Activated naive CD8-positive, alpha-beta T cell treated with anti-CD3 and anti-CD28 coated beads, Interleukin-2, amount 10 ng/mL, durations not matched to agents 7 days and 5 days (primary cell): ENCODE data around the gene GOLGA8B. TPM values are rescaled to one million over a fixed set of nuclear protein-coding genes. Genes with fewer than 3 reads are reported as not detected.
"Not testable (repeated sequence)": the region's sequence is repeated elsewhere in the genome, so short reads cannot be mapped to it uniquely, and the experiment has no call there.

Experiments used
- ATAC-seq: fragments of 150-1000 bp; cut with Tn5 transposase; one replicate; pipeline ENCODE4 v1.10.0; 2021; ENCODE audit warnings: low read depth, moderate library complexity
- POLR2A ChIA-PET: fragments of 350-600 bp; sonication (Branson Sonifier 250); formaldehyde crosslinking; loops from one replicate; lab custom pipeline; 2021; ENCODE audit warnings: antibody characterized with exemption; lab: Charles Lee
- DNase-seq: peaks from one replicate; pipeline ENCODE4 v3.0.0; 2021
- H3K27ac Mint-ChIP-seq: one replicate; pipeline ENCODE4 v1.8.0; 2022; ENCODE audit warnings: mild to moderate bottlenecking, mixed read lengths
- H3K27me3 Mint-ChIP-seq: one replicate; pipeline ENCODE4 v1.8.0; 2022; ENCODE audit warnings: mild to moderate bottlenecking, moderate library complexity, mixed read lengths
- H3K36me3 Mint-ChIP-seq: one replicate; pipeline ENCODE4 v1.8.0; 2021; ENCODE audit warnings: mild to moderate bottlenecking, mixed read lengths
- H3K4me1 Mint-ChIP-seq: one replicate; pipeline ENCODE4 v1.8.0; 2021; ENCODE audit warnings: mixed read lengths
- H3K4me3 Mint-ChIP-seq: one replicate; pipeline ENCODE4 v1.8.0; 2022; ENCODE audit warnings: mild to moderate bottlenecking, moderate library complexity, mixed read lengths
- H3K9me3 Mint-ChIP-seq: one replicate; pipeline ENCODE4 v1.8.0; 2021; ENCODE audit warnings: mixed read lengths
- total RNA-seq, 2 experiments: library from RNA; stranded (reverse); gene quantifications; one replicate each; pipeline ENCODE4 v1.2.3, GENCODE V29; 2021

GOLGA8B gene
- total RNA-seq, 2 experiments from 2014 or later = 371 to 410 TPM

DNA sequence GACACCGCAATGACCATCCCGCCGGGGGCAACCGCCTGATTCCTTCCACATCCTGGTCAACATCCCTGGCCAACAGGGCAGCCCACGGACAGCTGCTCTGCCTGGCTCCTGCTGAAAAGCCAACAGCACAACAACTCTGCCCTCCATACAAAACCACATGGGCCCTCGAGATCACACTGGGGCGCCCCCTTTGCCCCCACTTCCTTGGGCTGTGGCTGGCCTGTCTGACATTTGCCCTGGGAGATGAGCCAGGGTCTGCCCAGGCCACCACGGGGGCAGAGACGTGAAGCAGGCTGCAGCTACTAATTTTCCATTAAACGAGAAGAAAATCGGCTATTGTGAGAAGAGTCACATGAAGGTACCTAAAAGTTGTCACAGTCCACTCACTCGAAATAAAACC, 16.3 kb downstream of the GOLGA8B start:
- H3K4me3 Mint-ChIP-seq, POLR2A ChIA-PET, H3K27me3 Mint-ChIP-seq, DNase-seq, H3K9me3 Mint-ChIP-seq, H3K36me3 Mint-ChIP-seq, H3K27ac Mint-ChIP-seq, ATAC-seq: not testable (repeated sequence)
- peaks cover 12% of the 10 kb centered on the region for H3K4me1 Mint-ChIP-seq

DNA sequence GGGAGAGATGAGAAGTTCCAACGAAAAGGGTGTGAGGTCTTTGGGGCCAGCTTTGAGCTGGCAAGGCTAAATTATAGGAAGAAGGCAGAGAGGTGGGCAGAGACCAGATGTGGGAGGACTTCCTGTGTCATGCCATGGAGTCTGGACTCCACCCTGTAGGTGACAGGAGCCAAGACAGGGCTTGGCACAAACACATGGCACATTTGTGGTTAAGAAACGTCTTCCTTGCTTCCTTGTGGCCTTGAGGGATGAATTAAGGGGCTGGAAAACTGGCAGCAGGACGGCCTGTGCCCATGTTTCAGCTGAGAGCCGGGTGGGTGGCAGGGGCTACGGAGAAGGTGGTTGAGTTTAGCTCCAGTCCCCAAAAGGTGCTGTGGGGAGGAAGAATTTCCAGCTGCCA, 18.7 kb downstream of the GOLGA8B start:
- H3K27ac Mint-ChIP-seq, H3K27me3 Mint-ChIP-seq, H3K9me3 Mint-ChIP-seq, H3K4me1 Mint-ChIP-seq, DNase-seq, ATAC-seq, POLR2A ChIA-PET, H3K36me3 Mint-ChIP-seq, H3K4me3 Mint-ChIP-seq: not testable (repeated sequence)

DNA sequence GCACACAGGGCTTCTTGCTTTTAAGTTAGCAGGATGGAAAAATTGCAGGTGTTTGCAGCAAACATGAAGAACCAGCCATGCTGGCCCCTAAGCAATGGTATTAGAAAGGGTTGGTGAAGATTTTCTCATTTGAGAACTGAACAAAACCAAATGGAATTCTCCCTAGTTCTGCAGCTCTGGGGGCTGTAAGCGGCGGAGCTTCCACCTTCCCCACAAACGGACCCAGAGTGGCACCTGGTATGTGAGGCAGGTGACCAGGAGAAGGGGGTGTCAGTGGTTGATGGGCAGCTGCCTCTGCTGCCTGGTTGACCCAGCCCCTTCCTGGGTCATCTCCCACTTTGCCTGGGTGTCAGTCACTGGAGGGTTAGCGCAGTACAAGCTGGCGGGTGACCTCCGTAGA, 22.6 kb downstream of the GOLGA8B start:
- H3K36me3 Mint-ChIP-seq, POLR2A ChIA-PET, H3K9me3 Mint-ChIP-seq, H3K27ac Mint-ChIP-seq, ATAC-seq, DNase-seq, H3K4me3 Mint-ChIP-seq, H3K27me3 Mint-ChIP-seq, H3K4me1 Mint-ChIP-seq: not testable (repeated sequence)

DNA sequence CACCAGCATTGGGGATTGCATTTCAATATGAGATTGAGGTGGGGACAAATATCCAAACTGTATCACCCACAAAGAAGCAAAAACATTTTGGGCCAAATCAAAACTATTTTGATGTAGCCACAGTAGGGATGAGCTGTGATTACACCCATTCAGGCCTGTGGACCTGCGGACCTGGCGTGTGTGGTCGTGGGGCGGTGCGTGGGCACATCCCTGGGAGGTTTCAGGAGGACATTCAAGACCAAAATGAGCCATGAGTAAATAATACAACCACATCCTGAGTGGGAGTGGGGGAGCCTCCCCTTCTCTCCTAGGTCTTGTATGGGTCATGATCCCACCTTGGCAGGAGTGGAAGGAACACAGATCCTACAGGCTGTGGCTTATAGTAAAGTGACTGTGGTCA, 23.7 kb downstream of the GOLGA8B start:
- H3K36me3 Mint-ChIP-seq, ATAC-seq, H3K9me3 Mint-ChIP-seq, DNase-seq, POLR2A ChIA-PET, H3K4me1 Mint-ChIP-seq, H3K27me3 Mint-ChIP-seq, H3K4me3 Mint-ChIP-seq, H3K27ac Mint-ChIP-seq: not testable (repeated sequence)

DNA sequence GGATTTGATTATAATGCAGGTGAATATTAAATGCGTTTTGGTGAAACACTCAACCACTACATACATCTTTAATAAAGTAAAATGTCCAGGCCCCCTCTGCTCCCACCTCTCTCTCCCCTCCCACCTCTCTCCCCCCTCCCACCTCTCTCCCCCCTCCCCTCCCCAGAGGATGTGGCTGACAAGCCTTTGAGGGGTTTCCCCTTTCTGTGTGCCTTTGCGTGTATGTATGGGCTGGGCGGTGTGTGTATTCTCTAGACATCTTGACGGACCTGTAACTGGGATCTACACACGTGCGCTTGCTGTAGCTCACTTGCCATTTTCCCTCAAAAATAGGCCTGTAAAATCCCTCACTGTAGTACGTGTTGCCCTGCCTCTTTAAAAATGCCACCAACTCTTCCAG, 28.3 kb downstream of the GOLGA8B start:
- H3K27ac Mint-ChIP-seq, ATAC-seq, H3K9me3 Mint-ChIP-seq, H3K4me1 Mint-ChIP-seq, H3K4me3 Mint-ChIP-seq, H3K36me3 Mint-ChIP-seq, H3K27me3 Mint-ChIP-seq, DNase-seq, POLR2A ChIA-PET: not testable (repeated sequence)

GRCh38 chr15:34554716-34555115, 28.7 kb downstream of the GOLGA8B start:
- H3K27ac Mint-ChIP-seq, POLR2A ChIA-PET, H3K9me3 Mint-ChIP-seq, H3K36me3 Mint-ChIP-seq, ATAC-seq, DNase-seq, H3K27me3 Mint-ChIP-seq, H3K4me3 Mint-ChIP-seq, H3K4me1 Mint-ChIP-seq: not testable (repeated sequence)

- peak overlapping the region; percentile 73 for H3K27ac Mint-ChIP-seq
- POLR2A ChIA-PET, H3K4me3 Mint-ChIP-seq, H3K27me3 Mint-ChIP-seq, ATAC-seq, H3K36me3 Mint-ChIP-seq, H3K9me3 Mint-ChIP-seq, DNase-seq, H3K4me1 Mint-ChIP-seq: not testable (repeated sequence)
These were observed 29.3 kb downstream of the GOLGA8B start for GRCh38 chr15:34554126-34554525.

- H3K36me3 Mint-ChIP-seq, H3K4me1 Mint-ChIP-seq, DNase-seq, H3K27ac Mint-ChIP-seq, H3K27me3 Mint-ChIP-seq, H3K9me3 Mint-ChIP-seq, H3K4me3 Mint-ChIP-seq, POLR2A ChIA-PET: not testable (repeated sequence)
- ATAC-seq = peak; percentile 95
These were observed 33.3 kb downstream of the GOLGA8B start for GRCh38 chr15:34550129-34550528.

DNA sequence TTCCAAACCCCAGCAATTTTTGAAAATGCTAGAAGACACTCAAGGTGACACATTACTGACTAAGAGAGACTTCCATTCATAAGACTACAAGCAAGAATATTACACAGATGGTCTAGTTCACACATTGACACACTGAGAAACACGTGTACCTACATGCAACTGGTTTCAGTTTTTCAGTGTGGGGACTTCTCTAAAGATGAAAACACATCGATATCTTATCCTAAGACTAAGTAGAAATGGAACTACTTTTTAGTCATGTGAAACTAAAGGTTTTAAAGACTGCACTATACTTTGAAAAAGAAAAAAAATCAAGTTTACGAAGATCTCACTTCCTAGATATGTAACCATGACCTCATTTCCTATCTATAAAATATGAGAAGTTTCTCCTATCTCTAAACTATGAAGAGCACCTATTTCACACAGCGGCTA, 34.1 kb downstream of the GOLGA8B start:
- ATAC-seq, DNase-seq, H3K27ac Mint-ChIP-seq, H3K4me3 Mint-ChIP-seq, H3K27me3 Mint-ChIP-seq, H3K9me3 Mint-ChIP-seq, POLR2A ChIA-PET, H3K4me1 Mint-ChIP-seq, H3K36me3 Mint-ChIP-seq: not testable (repeated sequence)

DNA sequence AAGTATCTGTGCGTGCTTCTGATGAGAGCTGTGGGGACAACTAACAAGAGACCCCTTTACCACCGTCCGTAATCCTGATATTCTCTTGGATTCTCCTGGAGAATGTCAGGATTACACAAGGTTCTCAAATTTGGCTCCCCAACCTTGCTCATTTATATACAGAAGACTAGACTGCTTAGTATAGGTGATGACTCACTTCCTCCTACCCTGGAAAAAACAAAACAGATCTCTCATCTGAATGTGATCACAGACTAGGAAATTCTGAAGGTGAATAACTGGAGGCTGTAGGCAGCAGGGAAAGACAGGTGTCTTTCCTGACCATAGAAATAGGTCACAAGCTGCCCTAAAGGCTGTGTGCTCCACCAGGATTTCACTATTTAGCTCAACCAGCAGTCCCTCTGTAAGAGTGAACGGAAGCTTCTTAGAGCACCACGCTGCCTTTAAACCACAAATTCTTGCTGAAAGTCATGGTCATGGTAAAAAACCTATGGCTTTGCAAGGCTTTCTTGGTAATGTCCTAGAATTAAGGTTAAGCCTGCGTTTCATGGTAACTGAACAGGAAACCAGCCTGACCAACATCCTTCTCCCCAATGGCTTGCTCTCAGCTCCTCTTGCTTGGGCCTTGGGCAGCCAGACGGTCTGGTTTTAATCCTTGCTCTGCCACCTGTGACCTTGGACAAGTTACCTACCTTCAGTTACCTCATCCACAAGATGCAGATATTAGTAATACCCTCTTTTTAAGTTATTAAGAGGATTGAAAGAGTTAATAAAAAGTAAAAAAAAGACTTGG, 39.4 kb downstream of the GOLGA8B start:
- peak; percentile 88 for ATAC-seq
- POLR2A ChIA-PET, H3K9me3 Mint-ChIP-seq, H3K36me3 Mint-ChIP-seq, H3K27me3 Mint-ChIP-seq, H3K4me1 Mint-ChIP-seq, DNase-seq, H3K27ac Mint-ChIP-seq, H3K4me3 Mint-ChIP-seq: not testable (repeated sequence)

DNA sequence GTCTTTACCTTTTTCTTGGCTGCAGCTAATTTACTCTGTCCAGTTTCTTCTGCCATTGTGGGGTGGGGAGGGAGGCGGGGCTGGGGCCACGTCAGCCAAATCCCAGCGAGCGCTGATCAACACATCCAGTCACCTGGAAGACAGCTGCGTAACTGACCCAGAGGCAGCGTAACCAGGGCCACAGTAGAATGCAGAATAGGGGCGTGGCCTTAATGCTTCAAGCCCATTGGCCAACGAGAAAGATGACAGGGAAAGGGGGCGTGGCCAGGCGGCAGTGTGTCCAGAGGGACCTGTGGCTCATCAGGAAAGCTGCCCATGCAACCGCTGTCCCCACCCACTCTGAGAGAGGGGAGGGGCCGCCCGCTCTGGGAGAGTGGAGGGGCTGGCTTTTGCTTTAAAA, 47.6 kb downstream of the GOLGA8B start:
- H3K36me3 Mint-ChIP-seq, H3K9me3 Mint-ChIP-seq, DNase-seq, H3K27ac Mint-ChIP-seq, H3K4me3 Mint-ChIP-seq, ATAC-seq, H3K4me1 Mint-ChIP-seq, H3K27me3 Mint-ChIP-seq, POLR2A ChIA-PET: not testable (repeated sequence)

Other genes starting within 250 kb of the GOLGA8B start
- gene SLC12A6, start 245.9 kb downstream of the GOLGA8B start, total RNA-seq = 10 to 100 TPM; 42.0 to 44.9 TPM
- gene NOP10, start 240.5 kb downstream of the GOLGA8B start, total RNA-seq = 100 to 1,000 TPM; 142 to 143 TPM
- gene NUTM1, start 240.3 kb downstream of the GOLGA8B start, total RNA-seq = not detected
- gene LPCAT4, start 216.5 kb downstream of the GOLGA8B start, total RNA-seq = 100 to 1,000 TPM; 112 to 119 TPM
- gene GOLGA8A, start 145.8 kb downstream of the GOLGA8B start, total RNA-seq = 100 to 1,000 TPM; 307 to 311 TPM
- gene GJD2, start 171.3 kb upstream of the GOLGA8B start, total RNA-seq = not detected
- not detected for gene ACTC1, start 211.9 kb upstream of the GOLGA8B start, total RNA-seq